Stimulated activated CD4-positive, alpha-beta T cell treated with anti-CD3 and anti-CD28 coated beads, Interleukin-1b, Interleukin-23, amount 100 ng/mL, for 48 hours (primary cell): Measurements from ENCODE around the gene FLT3.
"Not testable (repeated sequence)": the region's sequence is repeated elsewhere in the genome, so short reads cannot be mapped to it uniquely, and the experiment has no call there.

Experiments used
- DNase-seq: peaks from one replicate; pipeline ENCODE4 v3.0.0-alpha.2; 2020

FLT3 gene

DNA sequence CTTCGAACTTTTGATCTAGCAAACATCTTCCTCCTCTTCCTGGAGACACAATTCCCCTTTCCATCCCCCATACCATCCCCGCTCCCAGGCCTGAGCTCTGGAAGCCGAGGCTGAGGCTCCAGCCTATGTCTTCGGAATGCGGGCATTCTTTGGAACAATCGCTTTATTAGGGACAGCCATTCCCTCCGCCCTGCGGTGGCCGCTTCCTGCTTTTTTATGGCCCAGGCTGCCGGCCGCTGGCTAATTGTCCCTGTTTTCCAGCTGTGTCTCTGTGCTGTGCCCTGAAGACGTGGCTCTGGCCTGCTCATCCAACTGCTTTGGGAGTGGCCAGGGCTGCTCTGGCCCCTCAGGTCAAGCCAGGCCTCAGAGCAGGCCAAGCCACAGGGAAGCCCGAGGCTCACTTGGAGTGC, 129.1 kb downstream of the FLT3 start:
- DNase-seq = no peak

DNA sequence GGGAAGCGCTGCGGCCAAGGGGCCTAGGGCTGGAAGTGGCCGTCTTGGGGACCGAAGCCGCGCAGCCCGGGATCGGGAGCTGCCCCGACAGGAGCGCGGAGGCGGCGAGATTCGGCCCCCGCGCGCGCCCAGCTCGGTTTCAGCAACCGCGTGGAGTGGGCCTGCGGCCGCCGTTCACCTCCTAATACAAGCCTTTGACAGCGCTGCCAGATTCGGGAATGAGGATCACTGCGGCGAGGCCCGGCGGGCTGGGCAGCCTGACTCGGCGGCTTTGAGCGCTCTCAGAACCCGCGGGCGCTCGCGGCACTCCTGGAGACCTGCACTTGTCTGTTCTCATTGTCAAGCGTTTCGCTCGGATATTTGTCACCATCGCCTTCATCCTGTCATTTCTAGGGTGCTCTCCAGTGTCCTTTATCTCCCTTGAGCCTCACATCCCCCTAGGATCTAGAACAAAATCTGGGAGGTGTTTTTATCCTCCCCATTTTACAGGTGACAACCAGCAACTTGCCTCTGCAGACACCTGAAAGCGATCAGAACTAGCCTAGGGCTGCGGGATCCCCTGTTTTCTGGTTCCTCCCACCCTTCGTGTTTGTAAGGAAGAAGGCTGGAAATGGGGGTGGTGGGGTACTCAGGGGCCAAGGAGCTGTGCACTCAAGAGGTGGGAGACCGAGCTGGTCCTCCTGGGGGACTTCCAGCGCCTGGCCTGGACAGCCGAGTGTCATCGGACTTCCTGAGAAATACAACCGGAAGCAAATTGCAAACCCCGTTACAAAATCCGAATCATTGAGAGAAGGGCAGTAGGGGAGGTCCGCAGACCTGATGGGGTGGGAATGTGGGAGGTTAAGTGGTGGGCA, 129.8 kb downstream of the FLT3 start:
- no peak for DNase-seq

GRCh38 chr13:27969866-27970229, 130.5 kb downstream of the FLT3 start:
- no peak for DNase-seq

- no peak for DNase-seq
These were observed 131.1 kb downstream of the FLT3 start, which contains the start of gene CDX2 for GRCh38 chr13:27969082-27969865. Gene CDX2, minus strand, starts transcription at chr13:27969315. Its CDS starts 309 bp downstream, at chr13:27969006.

DNA sequence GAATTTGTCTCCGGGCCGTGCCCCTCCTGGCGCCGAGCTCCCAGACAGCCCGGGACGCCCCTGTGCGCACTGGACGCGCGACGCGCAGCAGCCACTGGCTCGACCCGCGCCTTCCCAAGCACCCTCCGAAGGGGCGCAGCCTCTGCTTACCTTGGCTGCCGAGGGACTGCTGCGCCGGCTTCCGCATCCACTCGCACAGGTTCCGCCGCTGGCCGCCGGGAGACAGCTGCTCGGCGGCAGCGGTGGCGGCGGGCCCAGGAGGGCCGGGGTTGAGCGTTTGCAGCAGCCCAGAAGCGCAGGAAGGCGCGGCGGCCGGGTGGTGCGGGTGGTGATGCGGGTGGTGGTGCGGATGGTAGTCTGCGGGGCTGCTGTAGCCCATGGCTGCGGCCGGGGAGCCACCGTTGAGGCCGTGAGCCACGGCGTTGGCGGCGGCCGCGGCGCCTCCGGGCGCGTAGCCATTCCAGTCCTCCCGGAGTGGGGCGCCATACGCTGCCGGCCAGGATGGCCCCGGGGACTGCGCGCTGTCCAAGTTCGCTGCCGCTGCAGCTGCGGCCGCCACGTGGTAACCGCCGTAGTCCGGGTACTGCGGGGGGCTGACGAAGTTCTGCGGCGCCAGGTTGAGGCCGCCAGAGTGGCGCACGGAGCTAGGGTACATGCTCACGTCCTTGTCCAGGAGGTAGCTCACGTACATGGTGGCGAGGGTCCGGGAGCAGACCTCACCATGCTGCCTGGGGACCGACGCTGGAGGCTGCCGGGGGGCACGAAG, 131.9 kb downstream of the FLT3 start:
- no peak for DNase-seq

DNA sequence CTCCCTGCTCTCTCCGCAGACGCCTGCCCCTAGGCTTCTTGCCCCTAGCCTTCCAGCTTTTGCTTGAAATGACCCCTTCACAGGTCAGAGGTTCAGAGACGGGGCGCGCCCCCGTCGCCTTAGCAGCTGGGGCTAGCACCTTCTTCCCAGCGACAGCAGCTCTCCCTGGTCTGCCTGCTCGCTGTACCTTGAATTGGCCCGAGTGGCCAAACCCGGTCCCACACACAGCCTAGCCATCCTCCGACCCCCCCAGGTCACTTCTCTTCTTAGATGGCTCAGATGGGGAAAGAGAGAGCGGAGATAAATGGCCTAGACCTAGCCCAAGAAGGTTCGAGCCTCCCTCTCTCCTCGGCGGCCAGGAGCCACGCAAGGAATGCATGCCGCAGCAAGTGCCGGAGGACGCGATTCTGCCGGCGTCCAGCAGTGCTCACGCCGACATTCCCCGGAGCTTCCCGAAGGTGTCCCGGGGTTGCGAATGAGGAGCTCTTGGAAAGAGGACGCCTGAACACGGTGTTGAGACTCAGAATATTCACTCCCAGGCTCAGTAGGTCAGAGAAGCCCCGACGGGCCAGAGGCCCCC, 132.6 kb downstream of the FLT3 start:
- no peak for DNase-seq

- no peak for DNase-seq
These were observed 133.1 kb downstream of the FLT3 start for GRCh38 chr13:27967203-27967735.

- no peak for DNase-seq
These were observed 133.7 kb downstream of the FLT3 start for GRCh38 chr13:27966641-27967202.

- DNase-seq = no peak
These were observed 134.4 kb downstream of the FLT3 start for GRCh38 chr13:27965740-27966640.

- no peak for DNase-seq
These were observed 135.0 kb downstream of the FLT3 start for GRCh38 chr13:27965343-27965739.

DNA sequence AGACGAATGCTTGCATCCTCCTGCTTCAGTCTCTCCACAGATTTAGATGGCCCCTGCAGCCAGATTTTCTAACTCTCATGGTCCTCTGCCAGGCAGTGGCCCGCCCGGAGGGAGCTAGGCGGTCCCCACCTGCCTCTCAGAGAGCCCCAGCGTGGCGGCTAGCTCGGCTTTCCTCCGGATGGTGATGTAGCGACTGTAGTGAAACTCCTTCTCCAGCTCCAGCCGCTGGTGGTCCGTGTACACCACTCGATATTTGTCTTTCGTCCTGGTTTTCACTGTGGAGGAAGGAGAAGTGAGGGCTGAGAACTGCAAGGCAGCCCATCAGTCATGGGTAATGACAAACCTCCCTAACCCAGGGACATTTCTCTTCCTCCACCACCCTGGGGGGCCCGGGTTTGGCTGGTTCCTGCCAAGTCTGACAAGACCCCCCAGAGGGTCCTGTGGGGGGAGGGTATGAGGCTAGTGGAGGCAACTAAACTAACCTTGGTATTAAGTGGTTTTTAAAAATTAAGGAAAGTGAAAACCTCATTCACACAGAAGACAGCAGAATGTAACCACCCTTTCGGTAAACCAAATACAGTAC, 135.5 kb downstream of the FLT3 start:
- DNase-seq = no peak

DNA sequence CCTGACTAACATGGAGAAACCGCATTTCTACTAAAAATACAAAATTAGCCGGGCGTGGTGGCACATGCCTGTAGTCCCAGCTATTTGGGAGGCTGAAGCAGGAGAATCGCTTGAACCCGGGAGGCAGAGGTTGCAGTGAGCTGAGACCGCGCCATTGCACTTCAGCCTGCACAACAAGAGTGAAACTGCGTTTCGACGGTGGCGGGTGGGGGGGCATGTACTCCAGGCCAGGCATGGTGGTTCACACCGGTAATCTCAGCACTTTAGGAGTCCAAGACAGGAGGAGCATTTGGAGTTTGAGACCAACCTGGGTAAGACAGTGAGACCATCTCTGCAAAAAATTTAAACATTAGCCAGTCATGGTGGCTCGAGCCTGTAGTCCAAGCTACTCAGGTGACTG, 136.2 kb downstream of the FLT3 start:
- not testable (repeated sequence) for DNase-seq

- no peak for DNase-seq
These were observed 136.9 kb downstream of the FLT3 start for GRCh38 chr13:27963491-27963890.

- no peak for DNase-seq
These were observed 137.4 kb downstream of the FLT3 start for GRCh38 chr13:27962982-27963381.

GRCh38 chr13:27962128-27962841, 138.1 kb downstream of the FLT3 start:
- no peak for DNase-seq

GRCh38 chr13:27961227-27962085, 138.9 kb downstream of the FLT3 start:
- DNase-seq = no peak

DNA sequence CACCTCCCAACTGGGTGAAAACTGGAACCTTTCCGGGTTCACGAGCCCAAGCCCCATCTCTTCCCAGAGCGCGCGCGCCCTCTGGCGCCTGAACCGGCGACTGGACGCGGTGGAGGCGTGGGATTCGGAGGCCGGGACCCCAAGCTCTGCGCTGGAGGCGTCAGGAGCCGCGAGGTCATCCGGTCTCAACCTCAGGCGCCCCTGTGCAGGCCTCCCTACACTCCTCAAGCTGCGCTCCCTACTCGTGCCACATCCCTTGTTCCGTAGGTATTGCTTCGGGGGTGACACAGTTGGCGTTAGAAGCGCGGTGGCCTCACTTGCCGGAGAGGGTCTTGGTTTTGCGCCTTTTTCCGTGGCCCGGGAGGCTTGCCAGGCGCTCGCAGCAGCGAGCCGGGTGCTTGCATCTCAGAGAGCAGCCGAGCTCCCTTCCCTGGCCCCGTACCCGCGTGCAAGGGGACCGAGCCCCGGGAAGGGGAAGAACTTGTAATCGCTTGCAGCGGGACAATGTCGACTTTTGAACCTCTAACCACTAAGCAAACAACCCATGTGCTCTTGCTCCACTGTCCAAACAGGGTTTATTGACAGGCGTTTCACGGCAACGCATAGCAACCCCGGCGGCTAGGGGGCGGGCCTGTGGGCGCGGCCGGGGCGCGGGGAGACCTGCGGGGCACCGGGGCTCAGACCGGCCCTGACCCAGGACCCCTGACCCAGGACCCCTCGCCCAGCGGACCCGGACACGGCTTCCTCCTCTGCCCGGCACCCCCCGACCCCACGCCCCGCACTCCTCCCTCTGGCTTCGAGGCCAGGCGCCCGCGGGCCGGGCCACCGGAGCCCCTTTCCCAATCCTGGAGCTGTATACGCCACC, 139.8 kb downstream of the FLT3 start:
- no peak for DNase-seq

- DNase-seq = no peak
These were observed 140.4 kb downstream of the FLT3 start for GRCh38 chr13:27959976-27960361.
